ENCODE results near the gene ACBD6. TPM values are rescaled to one million over a fixed set of nuclear protein-coding genes. Genes with fewer than 3 reads are reported as not detected.

Gene ACBD6
- total and polyA plus RNA-seq, 2 donors (not counting 1 experiment from before 2014, with no cell fraction given), result 52.9 to 80.9 TPM

DNA sequence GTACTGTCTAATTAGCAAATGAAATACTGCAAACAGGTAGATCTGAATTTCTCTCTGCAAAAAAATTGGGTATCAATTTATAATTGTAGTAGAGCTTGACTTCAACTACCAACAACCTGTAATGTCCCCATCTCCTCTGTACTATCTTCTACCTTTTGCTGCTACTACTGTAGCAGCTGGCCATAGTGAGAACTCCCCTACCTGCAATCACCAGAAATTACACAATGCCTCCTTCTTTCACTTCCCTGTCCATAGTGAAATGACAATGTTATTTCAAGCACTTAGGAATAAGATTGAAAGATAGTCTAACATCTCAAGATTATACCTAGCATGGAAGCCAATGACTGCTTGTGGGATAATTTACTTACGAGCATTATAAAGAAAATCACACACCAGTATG, 100.4 kb downstream of the ACBD6 start:
- Mint-ChIP-seq H3K4me3 (no peak overlapping the region), H3K4me1 (peaks cover 4% of the 10 kb centered on the region), H3K9me3 (ENCODE audit: insufficient read depth) (no peaks in the 10 kb centered on the region), H3K27ac (no peak overlapping the region), H3K27me3 (no peaks in the 10 kb centered on the region)
- ATAC-seq (ENCODE audit: low read depth), result no peak
- Histone ChIP-seq H3K9ac (ENCODE audit: low read length) (no peak overlapping the region), H3K4me1 (ENCODE audit: control insufficient read depth in 2 of 2, insufficient read depth in 2 of 2, low read length in 2 of 2) (no peaks in the 10 kb centered on the region), H3K27me3 (replicated peaks in 1 of 4; ENCODE audit: control extremely low read depth in 1 of 4, control insufficient read depth in 3 of 4, insufficient read depth in 4 of 4, low read length in 3 of 4) (no peaks in the 10 kb centered on the region), H3K79me2 (ENCODE audit: control insufficient read depth, insufficient read depth, low read length) (peaks cover 12% of the 10 kb centered on the region), H3K4me3 (ENCODE audit: control extremely low read depth in 1 of 5, extremely low read depth in 1 of 5, insufficient read depth in 1 of 5, low read depth in 2 of 5, low read length in 4 of 5) (no peak overlapping the region), H2AFZ (ENCODE audit: insufficient read depth, low read depth, low read length, poor library complexity, severe bottlenecking) (no peak overlapping the region), H3K9me3 (ENCODE audit: control extremely low read depth in 1 of 3, control insufficient read depth in 2 of 3, insufficient read depth in 1 of 3, low read length in 2 of 3) (no peaks in the 10 kb centered on the region), H3K27ac (ENCODE audit: low read length in 2 of 2) (no peak overlapping the region), H4K20me1 (ENCODE audit: control insufficient read depth, insufficient read depth, low read length, poor library complexity, severe bottlenecking) (no peaks in the 10 kb centered on the region), H3K36me3 (replicated peaks in 1 of 2; ENCODE audit: control extremely low read depth in 1 of 2, control insufficient read depth in 1 of 2, extremely low read depth in 1 of 2, insufficient read depth in 2 of 2, low read length in 1 of 2) (peaks cover 3 to 5% of the 10 kb centered on the region in 2 experiments), H3K4me2 (replicated peaks; ENCODE audit: low read depth, low read length, poor library complexity, severe bottlenecking) (no peak overlapping the region)
- no CpG with 5 or more reads among the region's 1 CpG for WGBS (ENCODE audit: insufficient coverage)
- intact Hi-C loops (cut with micrococcal nuclease), result no loop called here
- POLR2A ChIA-PET, result no interaction called here
- no peak for DNase-seq
- TF ChIP-seq, protein P1, sequence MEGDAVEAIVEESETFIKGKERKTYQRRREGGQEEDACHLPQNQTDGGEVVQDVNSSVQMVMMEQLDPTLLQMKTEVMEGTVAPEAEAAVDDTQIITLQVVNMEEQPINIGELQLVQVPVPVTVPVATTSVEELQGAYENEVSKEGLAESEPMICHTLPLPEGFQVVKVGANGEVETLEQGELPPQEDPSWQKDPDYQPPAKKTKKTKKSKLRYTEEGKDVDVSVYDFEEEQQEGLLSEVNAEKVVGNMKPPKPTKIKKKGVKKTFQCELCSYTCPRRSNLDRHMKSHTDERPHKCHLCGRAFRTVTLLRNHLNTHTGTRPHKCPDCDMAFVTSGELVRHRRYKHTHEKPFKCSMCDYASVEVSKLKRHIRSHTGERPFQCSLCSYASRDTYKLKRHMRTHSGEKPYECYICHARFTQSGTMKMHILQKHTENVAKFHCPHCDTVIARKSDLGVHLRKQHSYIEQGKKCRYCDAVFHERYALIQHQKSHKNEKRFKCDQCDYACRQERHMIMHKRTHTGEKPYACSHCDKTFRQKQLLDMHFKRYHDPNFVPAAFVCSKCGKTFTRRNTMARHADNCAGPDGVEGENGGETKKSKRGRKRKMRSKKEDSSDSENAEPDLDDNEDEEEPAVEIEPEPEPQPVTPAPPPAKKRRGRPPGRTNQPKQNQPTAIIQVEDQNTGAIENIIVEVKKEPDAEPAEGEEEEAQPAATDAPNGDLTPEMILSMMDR (IDR thresholded peaks at IDR 0.05), result no peak
- no peak for TF ChIP-seq EZH2 (IDR thresholded peaks at IDR 0.05; ENCODE audit: borderline replicate concordance, insufficient read depth, low read depth, low read length, poor library complexity, severe bottlenecking)
- CTCF ChIA-PET, result no interaction called here

DNA sequence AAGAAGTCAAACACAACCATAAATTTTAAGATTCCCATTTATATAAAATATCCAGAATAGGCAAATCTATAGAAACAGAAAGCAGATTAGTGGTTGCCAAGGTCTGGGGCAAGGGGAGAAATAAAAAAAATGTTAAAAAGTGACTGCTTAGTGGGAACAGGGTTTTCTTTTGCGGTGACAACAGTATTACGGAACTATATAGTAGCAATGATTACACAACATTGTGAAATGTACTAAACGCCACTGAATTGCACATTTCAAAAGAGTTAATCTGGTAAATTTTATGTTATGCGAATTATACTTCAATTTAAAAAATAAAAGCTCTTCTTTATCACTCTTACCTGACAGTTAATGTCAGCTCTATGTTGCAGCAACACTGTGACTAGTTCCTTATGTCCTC, 105.2 kb downstream of the ACBD6 start:
- Mint-ChIP-seq H3K4me1 (peaks cover 2% of the 10 kb centered on the region), H3K27ac (no peak overlapping the region), H3K9me3 (ENCODE audit: insufficient read depth) (peaks cover 5% of the 10 kb centered on the region), H3K27me3 (no peaks in the 10 kb centered on the region), H3K4me3 (no peak overlapping the region)
- Histone ChIP-seq H3K4me2 (replicated peaks; ENCODE audit: low read depth, low read length, poor library complexity, severe bottlenecking) (no peak overlapping the region), H3K27ac (ENCODE audit: low read length in 2 of 2) (no peak overlapping the region), H4K20me1 (ENCODE audit: control insufficient read depth, insufficient read depth, low read length, poor library complexity, severe bottlenecking) (no peaks in the 10 kb centered on the region), H3K27me3 (replicated peaks in 1 of 4; ENCODE audit: control extremely low read depth in 1 of 4, control insufficient read depth in 3 of 4, insufficient read depth in 4 of 4, low read length in 3 of 4) (no peaks in the 10 kb centered on the region), H3K9me3 (ENCODE audit: control extremely low read depth in 1 of 3, control insufficient read depth in 2 of 3, insufficient read depth in 1 of 3, low read length in 2 of 3) (peaks cover 0 to 3% (median 0%) of the 10 kb centered on the region in 3 donors), H2AFZ (ENCODE audit: insufficient read depth, low read depth, low read length, poor library complexity, severe bottlenecking) (no peak overlapping the region), H3K9ac (ENCODE audit: low read length) (no peak overlapping the region), H3K4me1 (ENCODE audit: control insufficient read depth in 2 of 2, insufficient read depth in 2 of 2, low read length in 2 of 2) (no peaks in the 10 kb centered on the region), H3K4me3 (ENCODE audit: control extremely low read depth in 1 of 5, extremely low read depth in 1 of 5, insufficient read depth in 1 of 5, low read depth in 2 of 5, low read length in 4 of 5) (no peak overlapping the region), H3K36me3 (replicated peaks in 1 of 2; ENCODE audit: control extremely low read depth in 1 of 2, control insufficient read depth in 1 of 2, extremely low read depth in 1 of 2, insufficient read depth in 2 of 2, low read length in 1 of 2) (peaks cover 0 to 17% of the 10 kb centered on the region in 2 experiments), H3K79me2 (ENCODE audit: control insufficient read depth, insufficient read depth, low read length) (peaks cover 10% of the 10 kb centered on the region)
- no CpG with 5 or more reads among the region's 4 CpGs for WGBS (ENCODE audit: insufficient coverage)
- POLR2A ChIA-PET, result no interaction called here
- DNase-seq (no peak), ATAC-seq (ENCODE audit: low read depth) (no peak)
- intact Hi-C loops (cut with micrococcal nuclease), result no loop called here
- TF ChIP-seq EZH2 (IDR thresholded peaks at IDR 0.05; ENCODE audit: borderline replicate concordance, insufficient read depth, low read depth, low read length, poor library complexity, severe bottlenecking), result no peak
- TF ChIP-seq, protein P1 (IDR thresholded peaks at IDR 0.05), result no peak
- CTCF ChIA-PET, result no interaction called here

Data from B cell (primary cell).